Measurements from ENCODE around the gene FGF2.

FGF2 gene

GRCh38 chr4:122876456-122876855, 49.8 kb downstream of the FGF2 start:
- no peak for TF ChIP-seq CTCF (conservative IDR thresholded peaks at IDR 0.05; ENCODE audit: low read depth, low read length)
- no peak for DNase-seq (ENCODE audit: low read depth)
- no peak overlapping the region for H3K4me3 ChIP-seq (ENCODE audit: low read length)

- no peak overlapping the region for H3K4me3 ChIP-seq (ENCODE audit: low read length)
- no peak for DNase-seq (ENCODE audit: low read depth)
- TF ChIP-seq CTCF (conservative IDR thresholded peaks at IDR 0.05; ENCODE audit: low read depth, low read length): no peak
Observed at GRCh38 chr4:122879001-122879400, 52.4 kb downstream of the FGF2 start.

- TF ChIP-seq CTCF (conservative IDR thresholded peaks at IDR 0.05; ENCODE audit: low read depth, low read length): no peak
- DNase-seq (ENCODE audit: low read depth): no peak
- H3K4me3 ChIP-seq (ENCODE audit: low read length): no peak overlapping the region
Observed at GRCh38 chr4:122882857-122883735, 56.5 kb downstream of the FGF2 start.

- no peak overlapping the region for H3K4me3 ChIP-seq (ENCODE audit: low read length)
- TF ChIP-seq CTCF (conservative IDR thresholded peaks at IDR 0.05; ENCODE audit: low read depth, low read length): no peak
- no peak for DNase-seq (ENCODE audit: low read depth)
Observed at GRCh38 chr4:122884499-122884898, 57.9 kb downstream of the FGF2 start.

- H3K4me3 ChIP-seq (ENCODE audit: low read length): no peak overlapping the region
- no peak for DNase-seq (ENCODE audit: low read depth)
- TF ChIP-seq CTCF (conservative IDR thresholded peaks at IDR 0.05; ENCODE audit: low read depth, low read length): no peak
Observed at GRCh38 chr4:122889726-122890125, 63.1 kb downstream of the FGF2 start.

GRCh38 chr4:122890147-122890795, 63.6 kb downstream of the FGF2 start:
- no peak overlapping the region for H3K4me3 ChIP-seq (ENCODE audit: low read length)
- TF ChIP-seq CTCF (conservative IDR thresholded peaks at IDR 0.05; ENCODE audit: low read depth, low read length): no peak
- peak; percentile 71 for DNase-seq (ENCODE audit: low read depth)

- DNase-seq (ENCODE audit: low read depth): peak; percentile 59
- H3K4me3 ChIP-seq (ENCODE audit: low read length): no peak overlapping the region
- peak; percentile 8 for TF ChIP-seq CTCF (conservative IDR thresholded peaks at IDR 0.05; ENCODE audit: low read depth, low read length)
Observed at GRCh38 chr4:122894827-122895226, 68.2 kb downstream of the FGF2 start.
